ENCODE results near the gene QPRT.
A peak's percentile ranks its signal among the peaks of the same experiment; 100 is the strongest.
"Not testable (repeated sequence)": the region's sequence is repeated elsewhere in the genome, so short reads cannot be mapped to it uniquely, and the experiment has no call there.

The QPRT gene

DNA sequence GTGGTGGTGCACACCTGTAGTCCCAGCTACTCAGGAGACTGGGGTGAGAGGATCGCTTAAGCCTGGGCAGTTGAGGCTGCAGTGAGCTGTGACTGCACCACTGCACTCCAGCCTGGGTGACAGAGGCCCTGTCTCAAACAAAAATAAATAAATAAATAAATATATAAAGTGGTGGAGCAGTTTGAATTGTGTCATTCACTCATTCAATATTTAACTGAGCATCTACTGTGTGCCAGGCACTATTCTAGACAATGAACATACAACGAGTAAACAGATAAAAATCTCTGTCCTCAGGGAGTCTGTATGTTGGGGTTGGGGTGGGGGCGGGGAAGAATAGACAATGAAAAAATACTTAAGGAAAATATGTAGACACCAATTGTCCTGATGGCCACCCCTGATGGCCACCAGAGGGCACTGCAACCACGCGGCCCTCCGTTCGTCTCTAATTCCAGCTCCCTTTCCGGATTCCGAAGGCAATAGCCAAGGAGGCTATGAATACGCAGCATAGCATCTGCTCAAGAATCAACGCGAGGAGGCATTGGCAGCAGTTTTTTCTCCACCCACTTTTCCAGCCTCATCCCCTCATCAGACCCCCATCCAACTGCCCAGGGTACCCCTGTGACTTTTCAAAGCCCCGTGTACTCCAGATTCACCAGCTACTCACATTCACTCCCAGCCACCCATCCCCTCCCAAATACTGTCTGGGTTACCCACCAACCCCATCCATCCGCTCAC, 21.4 kb downstream of the QPRT start:
- Histone ChIP-seq H3K9me3 (ENCODE audit: low read depth, low read length) (no peaks in the 10 kb centered on the region), H3K9ac (ENCODE audit: insufficient read length) (no peak overlapping the region), H3K4me3 (no peak overlapping the region), H3K36me3 (ENCODE audit: insufficient read depth, low read length) (no peaks in the 10 kb centered on the region; the same call in 1 of the 2 replicates), H3K27ac (no peak overlapping the region)
- no peak for DNase-seq (ENCODE audit: low read depth, low spot score)
- no peak for TF ChIP-seq FOXP2 (optimal IDR thresholded peaks at IDR 0.05; ENCODE audit: control extremely low read depth, extremely low read length, insufficient read depth)
- no peak for TF ChIP-seq POLR2AphosphoS5 (IDR thresholded peaks at IDR 0.05; ENCODE audit: borderline replicate concordance, low read depth, low read length)
- no peak for TF ChIP-seq EZH2 (IDR thresholded peaks at IDR 0.05)

DNA sequence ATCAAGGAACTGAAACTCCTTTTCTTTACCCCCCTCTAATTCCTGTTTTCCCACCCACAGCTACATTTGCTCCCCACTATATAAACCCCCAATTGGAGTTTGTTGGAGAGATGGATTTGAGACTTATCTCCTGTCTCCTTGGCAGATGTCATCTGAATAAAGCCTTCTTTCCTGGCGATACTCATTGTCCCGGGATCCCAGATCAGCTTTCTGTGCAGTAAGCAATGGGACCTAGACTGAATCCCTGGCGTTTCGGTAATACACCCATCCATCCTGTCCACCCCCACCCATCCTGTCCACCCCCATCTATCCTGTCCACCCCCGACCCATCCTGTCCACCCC, 22.2 kb downstream of the QPRT start:
- no peak overlapping the region for H3K4me3 ChIP-seq
- TF ChIP-seq FOXP2 (optimal IDR thresholded peaks at IDR 0.05; ENCODE audit: control extremely low read depth, extremely low read length, insufficient read depth) (no peak), EZH2 (IDR thresholded peaks at IDR 0.05) (no peak), POLR2AphosphoS5 (IDR thresholded peaks at IDR 0.05; ENCODE audit: borderline replicate concordance, low read depth, low read length) (no peak)
- no peaks in the 10 kb centered on the region; the same call in 1 of the 2 replicates for H3K36me3 ChIP-seq (ENCODE audit: insufficient read depth, low read length)
- no peak overlapping the region for H3K9ac ChIP-seq (ENCODE audit: insufficient read length)
- H3K27ac ChIP-seq = no peak overlapping the region
- no peaks in the 10 kb centered on the region for H3K9me3 ChIP-seq (ENCODE audit: low read depth, low read length)
- no peak for DNase-seq (ENCODE audit: low read depth, low spot score)

DNA sequence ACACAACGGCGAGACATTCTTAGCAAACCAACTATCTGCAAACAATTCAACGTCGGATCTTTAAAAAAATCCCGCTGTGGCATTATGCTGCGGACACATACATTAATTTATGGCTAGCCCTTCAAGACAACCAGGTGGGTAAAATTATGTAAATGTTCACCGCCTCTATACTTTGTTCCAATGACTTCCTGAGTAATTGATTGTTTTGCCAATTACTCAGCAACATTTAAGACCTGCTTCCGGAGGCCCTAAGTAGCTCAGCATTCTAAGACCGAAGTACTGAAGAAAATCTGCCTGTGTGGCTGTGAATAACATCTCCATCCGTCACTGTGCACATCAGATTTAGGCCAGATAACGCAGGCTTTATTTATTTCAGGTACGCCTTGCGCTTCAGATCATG, 23.3 kb downstream of the QPRT start:
- Histone ChIP-seq H3K36me3 (ENCODE audit: insufficient read depth, low read length) (no peaks in the 10 kb centered on the region; the same call in 1 of the 2 replicates), H3K27ac (peak overlapping the region; percentile 11; the same call in 1 of the 2 replicates), H3K4me3 (peak overlapping the region; percentile 58), H3K9ac (ENCODE audit: insufficient read length) (no peak overlapping the region), H3K9me3 (ENCODE audit: low read depth, low read length) (no peaks in the 10 kb centered on the region)
- TF ChIP-seq EZH2 (IDR thresholded peaks at IDR 0.05) = no peak
- no peak; the same call in 1 of the 2 replicates for TF ChIP-seq POLR2AphosphoS5 (IDR thresholded peaks at IDR 0.05; ENCODE audit: borderline replicate concordance, low read depth, low read length)
- no peak for TF ChIP-seq FOXP2 (optimal IDR thresholded peaks at IDR 0.05; ENCODE audit: control extremely low read depth, extremely low read length, insufficient read depth)
- no peak for DNase-seq (ENCODE audit: low read depth, low spot score)

DNA sequence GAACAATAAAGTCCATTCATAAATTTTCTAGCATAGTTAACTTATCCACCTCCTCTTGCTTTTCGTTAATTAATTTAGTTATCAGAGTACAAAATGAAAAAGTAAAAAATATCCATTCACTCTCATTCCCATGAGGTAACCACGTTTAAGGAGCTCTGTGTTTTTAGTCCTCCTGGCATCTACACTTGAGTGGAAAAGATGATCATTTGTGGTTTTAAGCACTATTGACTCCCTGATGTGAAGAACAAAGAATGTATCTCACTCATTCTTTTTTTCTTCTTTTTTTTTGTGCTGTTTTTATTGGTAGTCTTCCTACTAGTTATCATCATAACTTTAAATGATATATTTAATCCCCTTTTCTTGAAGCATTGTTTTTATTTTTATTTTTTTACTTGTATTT, 26.1 kb downstream of the QPRT start:
- Histone ChIP-seq H3K36me3 (ENCODE audit: insufficient read depth, low read length) (no peaks in the 10 kb centered on the region), H3K4me3 (no peak overlapping the region), H3K9me3 (ENCODE audit: low read depth, low read length) (no peaks in the 10 kb centered on the region), H3K27ac (no peak overlapping the region), H3K9ac (ENCODE audit: insufficient read length) (no peak overlapping the region)
- no peak for TF ChIP-seq POLR2AphosphoS5 (IDR thresholded peaks at IDR 0.05; ENCODE audit: borderline replicate concordance, low read depth, low read length)
- TF ChIP-seq FOXP2 (optimal IDR thresholded peaks at IDR 0.05; ENCODE audit: control extremely low read depth, extremely low read length, insufficient read depth) = no peak
- no peak for TF ChIP-seq EZH2 (IDR thresholded peaks at IDR 0.05)
- no peak for DNase-seq (ENCODE audit: low read depth, low spot score)

DNA sequence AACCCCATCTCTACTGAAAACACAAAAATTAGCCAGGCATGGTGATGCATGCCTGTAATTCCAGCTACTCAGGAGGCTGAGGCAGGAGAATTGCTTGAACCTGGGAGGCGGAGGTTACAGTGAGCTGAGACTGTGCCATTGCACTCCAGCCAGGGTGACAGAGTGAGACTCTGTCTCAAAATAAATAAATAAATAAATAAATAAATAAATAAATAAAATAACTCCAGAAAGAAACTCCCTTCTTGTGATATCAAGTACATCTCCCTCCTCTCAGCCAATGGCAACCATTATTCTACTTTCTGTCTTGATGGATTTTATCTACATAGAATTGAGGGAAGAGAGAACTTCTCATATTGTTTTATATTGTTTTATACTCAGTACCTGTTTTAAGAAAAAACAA, 28.2 kb downstream of the QPRT start:
- H3K27ac ChIP-seq; H3K9ac ChIP-seq (ENCODE audit: insufficient read length); DNase-seq (ENCODE audit: low read depth, low spot score); H3K9me3 ChIP-seq (ENCODE audit: low read depth, low read length); H3K36me3 ChIP-seq (ENCODE audit: insufficient read depth, low read length); H3K4me3 ChIP-seq: not testable (repeated sequence)

DNA sequence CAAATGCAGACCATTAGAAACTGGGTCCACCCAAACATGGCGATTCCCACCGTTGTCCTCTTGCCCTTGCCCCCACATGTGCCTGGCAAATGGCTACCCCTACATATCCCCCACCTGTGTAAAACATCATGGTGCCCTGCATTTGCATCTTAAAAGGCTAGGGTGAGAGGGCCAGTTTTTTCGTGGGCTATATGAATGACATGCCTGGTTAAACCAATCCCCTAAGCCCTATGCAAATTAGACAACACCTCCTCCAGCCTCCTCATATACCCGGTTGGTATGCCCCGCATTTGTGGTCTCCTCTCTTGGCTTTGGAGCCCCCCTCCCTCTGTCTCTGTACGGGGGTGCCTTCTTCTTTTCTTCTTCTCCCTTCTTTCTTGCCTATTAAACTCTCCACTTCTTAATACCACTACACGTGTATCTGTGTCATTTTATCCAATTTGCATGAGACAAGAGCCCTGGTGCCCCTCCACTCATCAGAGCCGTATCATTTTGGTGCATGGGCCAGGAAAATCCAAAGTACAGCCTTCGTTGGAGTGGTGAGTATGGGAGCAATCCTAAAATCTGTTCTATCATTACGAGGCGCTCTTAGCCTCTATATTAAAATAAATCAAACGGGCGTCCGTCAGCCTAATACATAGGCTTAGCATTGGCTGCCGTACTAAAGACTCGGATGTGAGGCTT, 30.1 kb downstream of the QPRT start:
- Histone ChIP-seq H3K36me3 (ENCODE audit: insufficient read depth, low read length) (no peaks in the 10 kb centered on the region), H3K27ac (no peak overlapping the region), H3K9me3 (ENCODE audit: low read depth, low read length) (no peaks in the 10 kb centered on the region), H3K4me3 (no peak overlapping the region), H3K9ac (ENCODE audit: insufficient read length) (no peak overlapping the region)
- TF ChIP-seq FOXP2 (optimal IDR thresholded peaks at IDR 0.05; ENCODE audit: control extremely low read depth, extremely low read length, insufficient read depth) (no peak), EZH2 (IDR thresholded peaks at IDR 0.05) (no peak), POLR2AphosphoS5 (IDR thresholded peaks at IDR 0.05; ENCODE audit: borderline replicate concordance, low read depth, low read length) (no peak)
- DNase-seq (ENCODE audit: low read depth, low spot score) = no peak

DNA sequence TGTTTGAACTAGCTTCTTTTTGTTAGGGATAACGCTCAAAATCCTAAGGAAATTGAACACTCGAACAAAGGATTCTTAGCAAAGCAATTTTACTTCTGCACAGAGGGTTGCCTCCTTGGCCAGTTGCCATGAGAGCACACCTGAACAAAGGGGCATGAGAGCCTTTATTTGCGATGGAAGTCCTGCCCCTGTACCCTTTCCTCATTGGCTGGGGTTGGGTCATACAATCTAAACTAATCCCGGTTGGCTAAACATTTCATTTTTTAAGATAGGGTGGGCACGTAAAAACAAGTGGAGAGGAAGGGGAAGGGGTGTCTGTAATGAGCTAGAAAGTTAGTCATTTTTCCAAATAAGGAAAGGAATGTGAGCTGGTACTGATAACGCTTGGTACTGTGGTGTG, 30.7 kb downstream of the QPRT start:
- DNase-seq (ENCODE audit: low read depth, low spot score); H3K9me3 ChIP-seq (ENCODE audit: low read depth, low read length); H3K36me3 ChIP-seq (ENCODE audit: insufficient read depth, low read length); H3K27ac ChIP-seq; H3K4me3 ChIP-seq; H3K9ac ChIP-seq (ENCODE audit: insufficient read length): not testable (repeated sequence)

DNA sequence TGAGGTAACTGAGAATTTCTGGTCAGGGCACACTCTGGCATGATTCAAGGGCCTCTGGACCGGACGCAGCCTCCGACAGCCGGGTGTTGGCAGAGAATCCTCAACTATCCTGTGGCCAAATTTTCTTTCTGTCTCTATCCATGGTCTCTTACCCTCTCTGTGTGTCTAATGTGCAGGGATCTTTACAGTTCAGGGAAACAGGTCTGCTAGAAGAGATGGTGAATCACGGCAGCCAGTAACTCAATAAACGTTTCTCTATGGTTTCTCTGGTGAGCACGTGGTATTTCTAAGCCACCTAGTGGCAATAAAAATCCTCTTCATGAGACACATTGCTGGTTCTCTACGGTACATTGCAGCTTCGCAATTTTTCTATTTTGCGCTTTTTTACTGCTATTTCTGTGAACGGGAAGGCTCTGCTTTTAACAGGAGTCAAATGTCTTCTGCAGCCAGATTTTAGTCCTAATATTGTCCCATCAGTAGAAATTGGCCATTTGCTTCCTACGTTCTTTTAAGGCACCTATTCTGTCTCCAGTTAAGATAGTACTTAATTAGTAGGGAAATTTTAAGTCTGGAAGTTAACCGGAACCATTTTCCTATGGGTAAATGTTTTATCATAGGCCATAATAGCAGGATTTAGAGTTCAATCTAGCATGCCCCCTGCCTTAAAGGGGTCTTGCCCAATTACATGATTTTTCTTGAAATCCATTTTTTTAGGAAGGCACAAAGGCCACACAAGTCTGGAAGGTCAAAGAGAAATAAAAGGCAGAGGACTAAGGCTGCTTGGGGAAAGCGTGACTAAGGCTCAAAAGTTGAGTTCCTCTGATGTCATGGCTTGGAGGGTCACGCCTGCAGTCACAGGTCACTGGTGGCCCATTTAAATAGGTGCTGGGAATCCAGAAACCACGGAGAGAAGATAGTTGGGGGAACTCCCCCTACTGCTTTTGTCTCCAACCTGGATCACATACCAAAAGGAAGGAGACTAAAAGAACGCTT, 31.5 kb downstream of the QPRT start:
- no peak for DNase-seq (ENCODE audit: low read depth, low spot score)
- H3K27ac ChIP-seq = no peak overlapping the region
- H3K4me3 ChIP-seq = 0 out of 2 replicates have a peak overlapping the region, but pooled peaks have one; percentile 2
- H3K36me3 ChIP-seq (ENCODE audit: insufficient read depth, low read length) = no peaks in the 10 kb centered on the region
- peak overlapping the region; percentile 30 for H3K9ac ChIP-seq (ENCODE audit: insufficient read length)
- TF ChIP-seq POLR2AphosphoS5 (IDR thresholded peaks at IDR 0.05; ENCODE audit: borderline replicate concordance, low read depth, low read length) (no peak), FOXP2 (optimal IDR thresholded peaks at IDR 0.05; ENCODE audit: control extremely low read depth, extremely low read length, insufficient read depth) (no peak), EZH2 (IDR thresholded peaks at IDR 0.05) (no peak)
- no peaks in the 10 kb centered on the region for H3K9me3 ChIP-seq (ENCODE audit: low read depth, low read length)
